ENCODE results near the gene CPXM1. TPM values are rescaled to one million over a fixed set of nuclear protein-coding genes. Genes with fewer than 3 reads are reported as not detected.

CPXM1 gene
- total RNA-seq = 10 to 100 TPM in 1 of 6 donors, 1 to 10 TPM in 1, under 1 TPM in 3, not detected in 1; 0.15 to 13.0 (median 0.55) TPM

DNA sequence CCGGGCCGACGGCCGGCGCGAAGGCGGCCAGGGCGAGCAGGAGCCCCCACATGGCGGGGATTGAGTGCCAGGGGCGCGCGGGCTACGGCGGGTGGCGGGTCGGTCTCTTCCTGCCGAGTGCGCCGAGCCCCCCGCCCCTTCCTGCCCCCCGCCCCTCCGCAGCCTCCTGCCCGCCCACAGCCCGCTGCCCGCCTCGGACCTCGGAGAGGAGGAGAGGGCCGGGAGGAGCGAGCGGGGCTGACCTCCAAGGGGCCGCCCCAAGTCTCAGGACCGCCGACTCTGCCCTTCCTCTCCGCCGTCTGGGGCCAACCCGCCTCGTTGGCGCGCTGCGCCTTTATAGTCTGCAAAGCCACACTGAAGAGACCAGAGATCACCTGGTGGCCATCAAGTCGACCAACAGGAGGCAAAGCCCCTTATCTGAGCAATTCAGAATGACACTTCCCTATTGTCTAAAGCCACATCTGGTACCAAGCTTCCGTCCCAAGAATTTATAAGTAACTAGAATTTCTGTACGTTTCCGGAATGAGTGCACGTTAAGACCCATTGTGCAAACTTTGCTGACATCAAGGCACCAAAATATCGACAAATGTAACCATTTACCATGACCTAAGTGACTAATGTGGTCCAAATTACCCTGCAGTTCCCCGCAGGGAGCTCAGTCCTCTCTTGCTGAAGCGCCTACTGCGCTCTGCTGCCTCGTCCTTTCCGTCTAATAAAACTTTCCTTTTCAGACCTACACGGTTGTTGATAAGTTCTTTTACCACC is at the start of gene CPXM1:
TSS of gene CPXM1 (minus strand) at position 107 of the 765 bp plus-strand sequence. CDS start at position 52, 55 bp downstream.
- Histone ChIP-seq H3K27ac (no peak within 1 kb of the TSS), H3K36me3 (no peaks in the 10 kb centered on the region), H3K4me1 (peaks cover 14 to 31% (median 18%) of the 10 kb centered on the region in 4 donors), H3K4me3 (peak within 1 kb of the TSS in 3 of 4 donors; percentile 20 to 38 (median 23)), H3K9me3 (no peaks in the 10 kb centered on the region), H3K27me3 (peaks cover 0 to 40% (median 15%) of the 10 kb centered on the region in 4 donors)
- no peak for DNase-seq
- WGBS, 2 donors = 3 to 6% methylated on average over 12 to 24 of the region's 52 CpGs
- ATAC-seq (ENCODE audit: low FRiP score in 2 of 2) = peak in 1 of 2 donors; percentile 75
- no peak for TF ChIP-seq POLR2AphosphoS5 (IDR thresholded peaks at IDR 0.05)
- no peak for TF ChIP-seq EP300 (IDR thresholded peaks at IDR 0.05)
- TF ChIP-seq CTCF (IDR thresholded peaks at IDR 0.05) = no peak
- TF ChIP-seq POLR2A (IDR thresholded peaks at IDR 0.05) = no peak

GRCh38 chr20:2849529-2849928 is 49.1 kb upstream of the CPXM1 start:
- Histone ChIP-seq H3K9me3 (no peaks in the 10 kb centered on the region), H3K36me3 (no peaks in the 10 kb centered on the region), H3K27me3 (no peaks in the 10 kb centered on the region), H3K4me3 (no peak overlapping the region), H3K27ac (no peak overlapping the region), H3K4me1 (peaks cover 0 to 8% (median 2%) of the 10 kb centered on the region in 4 donors)
- DNase-seq (no peak), ATAC-seq (ENCODE audit: low FRiP score in 2 of 2) (no peak)
- TF ChIP-seq EP300 (IDR thresholded peaks at IDR 0.05) = no peak
- TF ChIP-seq POLR2AphosphoS5 (IDR thresholded peaks at IDR 0.05) = no peak
- no peak for TF ChIP-seq CTCF (IDR thresholded peaks at IDR 0.05)
- TF ChIP-seq POLR2A (IDR thresholded peaks at IDR 0.05) = no peak
- 89 to 93% methylated on average over 4 of the region's 4 CpGs for WGBS, 2 donors

DNA sequence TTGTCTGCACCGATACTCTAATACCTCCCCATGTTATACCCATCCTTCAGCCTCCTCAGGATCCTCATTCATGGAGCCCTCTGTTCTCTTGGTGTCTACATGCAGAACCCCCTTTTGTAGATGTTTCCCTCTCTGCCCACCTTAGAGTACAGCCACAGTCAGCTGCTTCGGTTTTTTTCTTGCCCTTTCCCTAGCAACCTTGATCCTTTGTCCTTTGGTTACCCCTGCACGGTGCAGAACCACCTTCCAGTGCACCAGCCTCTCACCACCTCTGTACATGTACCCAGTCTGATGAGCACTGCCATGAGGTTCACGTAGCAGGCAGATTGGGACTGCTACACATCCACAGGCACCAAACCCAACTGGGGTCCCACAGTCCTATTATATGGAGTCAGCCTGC is 47.4 kb upstream of the CPXM1 start:
- Histone ChIP-seq H3K9me3 (no peaks in the 10 kb centered on the region), H3K27ac (no peak overlapping the region), H3K27me3 (no peaks in the 10 kb centered on the region), H3K36me3 (peaks cover 0 to 3% (median 0%) of the 10 kb centered on the region in 4 donors), H3K4me3 (no peak overlapping the region), H3K4me1 (peaks cover 0 to 8% (median 2%) of the 10 kb centered on the region in 4 donors)
- ATAC-seq (ENCODE audit: low FRiP score in 2 of 2) (no peak), DNase-seq (no peak)
- 93 to 96% methylated on average over 4 of the region's 4 CpGs for WGBS, 2 donors
- no peak for TF ChIP-seq CTCF (IDR thresholded peaks at IDR 0.05)
- no peak for TF ChIP-seq POLR2AphosphoS5 (IDR thresholded peaks at IDR 0.05)
- no peak for TF ChIP-seq EP300 (IDR thresholded peaks at IDR 0.05)
- no peak for TF ChIP-seq POLR2A (IDR thresholded peaks at IDR 0.05)

DNA sequence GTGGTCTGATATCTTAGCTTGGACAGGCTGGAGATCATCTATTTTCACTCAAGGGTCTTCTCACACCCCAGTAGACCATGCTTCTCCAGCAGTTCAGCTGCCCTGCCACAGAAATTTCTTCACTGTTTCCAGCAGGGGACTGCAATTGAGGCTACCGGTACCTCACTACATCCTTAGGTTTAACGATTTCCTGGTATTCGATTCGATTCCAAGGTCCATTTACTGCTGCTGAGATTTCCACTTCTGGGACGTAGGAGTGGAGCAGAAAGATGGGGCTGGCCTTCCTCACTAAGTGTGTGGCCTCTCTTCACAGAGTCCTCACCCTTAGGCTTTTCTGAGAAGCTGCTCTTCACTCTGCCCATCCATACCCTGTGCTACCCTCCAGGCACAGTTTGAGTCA is 46.3 kb upstream of the CPXM1 start:
- DNase-seq (no peak), ATAC-seq (ENCODE audit: low FRiP score in 2 of 2) (no peak)
- H3K9me3 ChIP-seq = no peaks in the 10 kb centered on the region
- H3K27ac ChIP-seq = no peak overlapping the region
- no peak overlapping the region for H3K4me3 ChIP-seq
- H3K4me1 ChIP-seq = peaks cover under 1 to 7% (median 2%) of the 10 kb centered on the region in 4 donors
- WGBS, 2 donors = 68 to 71% methylated on average over 5 of the region's 5 CpGs
- H3K36me3 ChIP-seq = peaks cover 0 to 3% (median 0%) of the 10 kb centered on the region in 4 donors
- H3K27me3 ChIP-seq = no peaks in the 10 kb centered on the region
- TF ChIP-seq POLR2AphosphoS5 (IDR thresholded peaks at IDR 0.05) (no peak), EP300 (IDR thresholded peaks at IDR 0.05) (no peak), POLR2A (IDR thresholded peaks at IDR 0.05) (no peak), CTCF (IDR thresholded peaks at IDR 0.05) (no peak)

All from upper lobe of left lung (tissue), 6 donors.